ENCODE measurements around the gene VAMP4.
"Not testable (repeated sequence)": the region's sequence is repeated elsewhere in the genome, so short reads cannot be mapped to it uniquely, and the experiment has no call there.

Gene VAMP4

GRCh38 chr1:171740356-171740863, 1.5 kb downstream of the VAMP4 start:
- H3K4me3 Mint-ChIP-seq: no peak overlapping the region
- H3K27me3 Mint-ChIP-seq: no peaks in the 10 kb centered on the region
- H3K4me1 Mint-ChIP-seq: peaks cover 19 to 40% of the 10 kb centered on the region in 2 donors
- H3K36me3 Mint-ChIP-seq: peaks cover 11 to 15% of the 10 kb centered on the region in 2 donors
- ATAC-seq (replicated peaks): no peak
- H3K27ac Mint-ChIP-seq: no peak overlapping the region
- no peaks in the 10 kb centered on the region for H3K9me3 Mint-ChIP-seq
- DNase-seq: no peak

- Mint-ChIP-seq H3K27me3 (no peaks in the 10 kb centered on the region), H3K27ac (no peak overlapping the region), H3K9me3 (no peaks in the 10 kb centered on the region), H3K4me1 (peaks cover 19 to 40% of the 10 kb centered on the region in 2 donors), H3K36me3 (peaks cover 13 to 18% of the 10 kb centered on the region in 2 donors), H3K4me3 (no peak overlapping the region)
- ATAC-seq (replicated peaks): no peak
- no peak for DNase-seq
These were observed 2.2 kb downstream of the VAMP4 start for GRCh38 chr1:171739656-171740055.

- no peaks in the 10 kb centered on the region for H3K27me3 Mint-ChIP-seq
- DNase-seq (no peak), ATAC-seq (replicated peaks) (no peak)
- no peaks in the 10 kb centered on the region for H3K9me3 Mint-ChIP-seq
- no peak overlapping the region for H3K27ac Mint-ChIP-seq
- H3K4me3 Mint-ChIP-seq: no peak overlapping the region
- H3K4me1 Mint-ChIP-seq: peaks cover 17 to 39% of the 10 kb centered on the region in 2 donors
- H3K36me3 Mint-ChIP-seq: peaks cover 18% of the 10 kb centered on the region in 2 donors
These were observed 3.0 kb downstream of the VAMP4 start for GRCh38 chr1:171738911-171739310.

GRCh38 chr1:171736196-171736595, 5.7 kb downstream of the VAMP4 start:
- Mint-ChIP-seq H3K4me3 (no peak overlapping the region), H3K27me3 (no peaks in the 10 kb centered on the region), H3K36me3 (peaks cover 19 to 22% of the 10 kb centered on the region in 2 donors), H3K27ac (no peak overlapping the region), H3K9me3 (no peaks in the 10 kb centered on the region), H3K4me1 (peaks cover 6 to 21% of the 10 kb centered on the region in 2 donors)
- DNase-seq (no peak), ATAC-seq (replicated peaks) (no peak)

- ATAC-seq (replicated peaks) (no peak), DNase-seq (no peak)
- peaks cover 4 to 8% of the 10 kb centered on the region in 2 donors for H3K4me1 Mint-ChIP-seq
- no peak overlapping the region for H3K27ac Mint-ChIP-seq
- no peak overlapping the region for H3K4me3 Mint-ChIP-seq
- H3K36me3 Mint-ChIP-seq: peaks cover 20 to 43% of the 10 kb centered on the region in 2 donors
- H3K27me3 Mint-ChIP-seq: no peaks in the 10 kb centered on the region
- no peaks in the 10 kb centered on the region for H3K9me3 Mint-ChIP-seq
These were observed 11.8 kb downstream of the VAMP4 start for GRCh38 chr1:171730052-171730451.

- Mint-ChIP-seq H3K4me1 (peaks cover 4 to 8% of the 10 kb centered on the region in 2 donors), H3K4me3 (no peak overlapping the region), H3K36me3 (peaks cover 23 to 53% of the 10 kb centered on the region in 2 donors), H3K27me3 (no peaks in the 10 kb centered on the region), H3K27ac (no peak overlapping the region), H3K9me3 (peaks cover 0 to 6% of the 10 kb centered on the region in 2 donors)
- ATAC-seq (replicated peaks) (no peak), DNase-seq (no peak)
These were observed 14.1 kb downstream of the VAMP4 start for GRCh38 chr1:171727778-171728177.

GRCh38 chr1:171723180-171723579, 18.7 kb downstream of the VAMP4 start:
- H3K4me3 Mint-ChIP-seq, H3K27ac Mint-ChIP-seq: not testable (repeated sequence)
- H3K36me3 Mint-ChIP-seq: peaks cover 38 to 49% of the 10 kb centered on the region in 2 donors

GRCh38 chr1:171718848-171719247, 23.0 kb downstream of the VAMP4 start:
- DNase-seq: no peak
- peaks cover 2 to 12% of the 10 kb centered on the region in 2 donors for H3K4me1 Mint-ChIP-seq
- peaks cover 0 to 8% of the 10 kb centered on the region in 2 donors for H3K9me3 Mint-ChIP-seq
- H3K27ac Mint-ChIP-seq: no peak overlapping the region
- no peak for ATAC-seq (replicated peaks)
- H3K4me3 Mint-ChIP-seq: no peak overlapping the region
- H3K27me3 Mint-ChIP-seq: no peaks in the 10 kb centered on the region
- H3K36me3 Mint-ChIP-seq: peaks cover 24 to 26% of the 10 kb centered on the region in 2 donors

More at GRCh38 chr1:171723180-171723579, 18.7 kb downstream of the VAMP4 start:
- H3K9me3 Mint-ChIP-seq; ATAC-seq (replicated peaks); H3K27me3 Mint-ChIP-seq; DNase-seq: not testable (repeated sequence)
- peaks cover 2 to 12% of the 10 kb centered on the region in 2 donors for H3K4me1 Mint-ChIP-seq

- no peak overlapping the region for H3K27ac Mint-ChIP-seq
- DNase-seq (no peak), ATAC-seq (replicated peaks) (no peak)
- H3K36me3 Mint-ChIP-seq: peaks cover 19% of the 10 kb centered on the region in 2 donors
- peaks cover 0 to 6% of the 10 kb centered on the region in 2 donors for H3K9me3 Mint-ChIP-seq
- no peak overlapping the region for H3K4me3 Mint-ChIP-seq
- no peaks in the 10 kb centered on the region for H3K27me3 Mint-ChIP-seq
- H3K4me1 Mint-ChIP-seq: peaks cover 2 to 12% of the 10 kb centered on the region in 2 donors
These were observed 23.6 kb downstream of the VAMP4 start for GRCh38 chr1:171718216-171718615.

- Mint-ChIP-seq H3K27ac (no peak overlapping the region), H3K27me3 (no peaks in the 10 kb centered on the region), H3K36me3 (peaks cover 9 to 15% of the 10 kb centered on the region in 2 donors)
These were observed 24.7 kb downstream of the VAMP4 start for GRCh38 chr1:171717062-171717718.

GRCh38 chr1:171716616-171717015, 25.2 kb downstream of the VAMP4 start:
- no peak for ATAC-seq (replicated peaks)
- no peak overlapping the region for H3K4me3 Mint-ChIP-seq
- peaks cover 9 to 15% of the 10 kb centered on the region in 2 donors for H3K36me3 Mint-ChIP-seq

More at GRCh38 chr1:171717062-171717718, 24.7 kb downstream of the VAMP4 start:
- H3K4me1 Mint-ChIP-seq: peaks cover 2 to 12% of the 10 kb centered on the region in 2 donors
- DNase-seq (no peak), ATAC-seq (replicated peaks) (no peak)
- peaks cover 0 to 2% of the 10 kb centered on the region in 2 donors for H3K9me3 Mint-ChIP-seq
- no peak overlapping the region for H3K4me3 Mint-ChIP-seq

GRCh38 chr1:171715813-171716251, 26.0 kb downstream of the VAMP4 start:
- H3K36me3 Mint-ChIP-seq: peaks cover 3 to 11% of the 10 kb centered on the region in 2 donors
- H3K27me3 Mint-ChIP-seq: no peaks in the 10 kb centered on the region
- DNase-seq: no peak
- H3K27ac Mint-ChIP-seq: no peak overlapping the region
- peaks cover under 1 to 8% of the 10 kb centered on the region in 2 donors for H3K4me1 Mint-ChIP-seq
- ATAC-seq (replicated peaks): no peak
- no peaks in the 10 kb centered on the region for H3K9me3 Mint-ChIP-seq
- no peak overlapping the region for H3K4me3 Mint-ChIP-seq

More at GRCh38 chr1:171716616-171717015, 25.2 kb downstream of the VAMP4 start:
- H3K9me3 Mint-ChIP-seq: peaks cover 0 to 2% of the 10 kb centered on the region in 2 donors
- no peak overlapping the region for H3K27ac Mint-ChIP-seq
- H3K4me1 Mint-ChIP-seq: peaks cover 2 to 12% of the 10 kb centered on the region in 2 donors
- no peaks in the 10 kb centered on the region for H3K27me3 Mint-ChIP-seq
- no peak for DNase-seq

GRCh38 chr1:171712341-171712740, 29.5 kb downstream of the VAMP4 start:
- Mint-ChIP-seq H3K27me3 (no peaks in the 10 kb centered on the region), H3K27ac (no peak overlapping the region), H3K36me3 (peaks cover 0 to 12% of the 10 kb centered on the region in 2 donors), H3K4me1 (no peaks in the 10 kb centered on the region), H3K9me3 (no peaks in the 10 kb centered on the region), H3K4me3 (no peak overlapping the region)
- DNase-seq (no peak), ATAC-seq (replicated peaks) (no peak)

GRCh38 chr1:171711643-171712042, 30.2 kb downstream of the VAMP4 start:
- Mint-ChIP-seq H3K27me3 (no peaks in the 10 kb centered on the region), H3K27ac (no peak overlapping the region), H3K9me3 (no peaks in the 10 kb centered on the region), H3K4me3 (no peak overlapping the region), H3K36me3 (peaks cover 0 to 14% of the 10 kb centered on the region in 2 donors), H3K4me1 (no peaks in the 10 kb centered on the region)
- DNase-seq (no peak), ATAC-seq (replicated peaks) (no peak)

GRCh38 chr1:171707583-171707982, 34.3 kb downstream of the VAMP4 start:
- ATAC-seq (replicated peaks): no peak
- Mint-ChIP-seq H3K4me3 (no peak overlapping the region), H3K9me3 (no peaks in the 10 kb centered on the region), H3K27me3 (no peaks in the 10 kb centered on the region), H3K36me3 (peaks cover 0 to 10% of the 10 kb centered on the region in 2 donors), H3K27ac (no peak overlapping the region), H3K4me1 (no peaks in the 10 kb centered on the region)
- no peak for DNase-seq

All from stimulated activated naive B cell treated with anti-CD40 and anti-IgM and Interleukin-4, amounts not matched to agents 10 μg/mL and 1 μg/mL and 100 μg/mL, for 72 hours (primary cell).